GM18505 (cell line): Measurements from ENCODE around the gene TIMM44.
A peak's percentile ranks its signal among the peaks of the same experiment; 100 is the strongest.
"Not testable (repeated sequence)": the region's sequence is repeated elsewhere in the genome, so short reads cannot be mapped to it uniquely, and the experiment has no call there.

Source experiments
- ATAC-seq: cut with Tn5 transposase; IDR thresholded peaks from one replicate; pipeline ENCODE4 v1.9.1; 2021; ENCODE audit not compliant: unreplicated experiment
- POLR2A ChIP-seq: IDR thresholded peaks from 4 replicates; pipeline ENCODE4 v1.6.1; 2011; ENCODE audit warnings: borderline replicate concordance; ENCODE audit not compliant: insufficient read depth, insufficient read length; ENCODE audit errors: extremely low read depth

TIMM44 gene

DNA sequence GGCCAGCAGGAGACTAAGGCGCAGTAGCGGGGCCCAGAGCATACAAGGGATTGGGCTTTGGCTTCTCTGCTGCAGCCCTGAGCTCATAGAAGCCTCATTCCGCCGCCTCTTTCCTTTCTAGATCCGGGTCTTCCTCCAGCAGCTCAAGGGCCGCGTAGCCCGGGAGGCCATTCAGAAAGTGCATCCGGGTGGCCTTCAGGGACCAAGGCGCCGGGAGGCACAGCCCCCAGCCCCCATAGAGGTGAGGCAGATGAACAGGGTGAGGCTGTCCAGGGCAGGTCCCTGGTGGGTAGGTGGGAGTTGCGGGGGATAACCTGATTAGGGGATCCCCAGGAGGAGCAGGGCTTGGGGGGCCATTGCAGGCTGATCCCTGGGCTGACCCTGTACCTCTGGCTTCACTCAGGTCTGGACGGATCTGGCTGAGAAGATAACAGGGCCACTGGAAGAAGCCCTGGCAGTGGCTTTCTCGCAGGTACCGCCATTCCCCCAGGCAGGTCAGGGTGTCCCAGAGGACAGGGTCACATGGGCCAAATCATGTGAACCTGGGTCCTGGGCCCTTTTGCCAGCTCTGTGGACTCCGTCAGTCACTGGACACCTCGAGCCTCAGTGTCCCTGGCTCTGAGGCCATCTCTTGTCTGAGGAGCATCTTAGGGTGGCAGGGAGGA, 22.0 kb downstream of the TIMM44 start:
- no peak for ATAC-seq
- no peak for TF ChIP-seq POLR2A

DNA sequence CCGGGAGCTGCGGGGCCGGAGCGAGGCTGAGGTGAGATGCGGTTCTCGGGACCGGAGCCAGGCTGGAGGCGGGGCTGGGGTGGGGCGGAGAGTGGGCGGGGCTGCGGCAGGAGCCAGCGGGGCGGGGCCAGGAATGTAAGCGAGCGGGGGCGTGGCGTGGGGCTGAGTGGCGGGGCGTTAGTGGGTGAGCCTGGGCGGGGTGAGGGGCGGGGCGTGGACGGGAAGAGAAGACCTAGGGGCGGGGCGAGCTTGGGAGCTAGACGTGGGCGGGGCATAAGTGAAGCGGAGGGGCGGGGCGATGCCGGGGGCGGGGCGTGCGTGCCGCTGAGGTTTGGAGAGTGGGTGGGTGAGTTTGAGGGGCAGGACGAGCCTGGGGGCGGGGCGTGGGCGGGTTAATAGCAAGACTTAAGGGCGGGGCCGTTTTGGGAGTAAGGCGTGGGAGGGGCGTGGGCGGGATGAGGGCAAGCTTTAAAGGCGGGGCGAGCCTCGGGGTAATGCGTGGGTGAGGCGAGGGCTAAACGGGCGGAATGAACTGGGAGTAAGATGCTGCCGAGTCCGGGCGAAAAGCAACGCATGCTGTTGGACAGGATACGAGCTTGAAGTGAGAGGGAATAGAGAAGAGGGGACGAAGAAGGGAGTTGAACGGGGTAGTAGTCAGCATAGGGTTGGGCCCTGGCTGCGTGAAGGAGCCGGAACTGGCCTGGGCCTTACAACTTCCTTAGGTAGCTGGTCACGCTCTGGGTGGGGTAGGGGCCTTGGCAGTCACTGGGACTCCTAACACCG, 22.8 kb downstream of the TIMM44 start:
- TF ChIP-seq POLR2A, result peak; percentile 49
- peak; percentile 40 for ATAC-seq

DNA sequence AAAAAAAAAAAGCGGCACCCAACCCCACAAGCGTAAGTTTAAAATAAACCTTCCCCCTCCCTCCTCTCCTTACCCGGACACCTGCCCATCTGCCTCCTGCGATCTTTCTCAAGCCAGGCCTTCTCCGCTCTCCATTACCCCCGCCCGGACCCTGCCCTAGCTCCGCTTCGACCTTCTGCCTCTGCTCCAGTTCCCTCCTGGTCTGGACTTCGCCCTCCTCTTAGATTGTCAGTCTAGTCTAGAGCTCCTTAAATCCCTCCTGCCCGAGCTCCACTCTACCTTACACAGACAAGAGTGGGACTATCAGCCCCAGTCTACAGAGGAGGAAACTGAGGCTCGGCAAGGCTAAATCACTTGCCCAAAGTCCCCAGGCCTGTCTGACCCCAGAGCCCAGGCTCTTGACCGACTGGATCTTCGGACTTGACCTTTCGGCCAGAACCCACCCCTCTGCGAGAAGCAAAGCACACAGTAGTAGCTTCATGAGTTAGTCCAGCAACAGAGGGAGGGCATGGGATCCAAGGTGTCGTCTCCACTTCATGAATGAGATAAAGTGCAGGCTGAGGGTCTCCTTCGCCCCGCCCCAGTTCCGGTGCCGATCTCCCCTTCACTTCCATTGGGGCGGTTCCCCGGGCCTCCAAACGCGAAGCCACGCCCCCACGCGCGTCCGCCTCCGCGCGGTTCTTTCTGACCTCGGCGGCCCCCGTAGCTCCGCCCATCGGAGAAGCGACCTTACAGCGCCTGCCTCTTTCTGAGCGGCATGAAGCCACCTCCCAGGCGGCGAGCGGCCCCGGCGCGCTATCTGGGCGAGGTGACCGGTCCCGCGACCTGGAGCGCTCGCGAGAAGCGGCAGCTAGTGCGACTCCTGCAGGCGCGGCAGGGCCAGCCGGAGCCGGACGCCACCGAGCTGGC, 23.6 kb downstream of the TIMM44 start, which contains the start of gene SNAPC2:
Gene SNAPC2, plus strand, starts transcription at position 729 of the 909 bp plus-strand sequence. Its CDS starts 29 bp downstream, at position 758.
- peak; percentile 62 for TF ChIP-seq POLR2A
- peak; percentile 56 for ATAC-seq

DNA sequence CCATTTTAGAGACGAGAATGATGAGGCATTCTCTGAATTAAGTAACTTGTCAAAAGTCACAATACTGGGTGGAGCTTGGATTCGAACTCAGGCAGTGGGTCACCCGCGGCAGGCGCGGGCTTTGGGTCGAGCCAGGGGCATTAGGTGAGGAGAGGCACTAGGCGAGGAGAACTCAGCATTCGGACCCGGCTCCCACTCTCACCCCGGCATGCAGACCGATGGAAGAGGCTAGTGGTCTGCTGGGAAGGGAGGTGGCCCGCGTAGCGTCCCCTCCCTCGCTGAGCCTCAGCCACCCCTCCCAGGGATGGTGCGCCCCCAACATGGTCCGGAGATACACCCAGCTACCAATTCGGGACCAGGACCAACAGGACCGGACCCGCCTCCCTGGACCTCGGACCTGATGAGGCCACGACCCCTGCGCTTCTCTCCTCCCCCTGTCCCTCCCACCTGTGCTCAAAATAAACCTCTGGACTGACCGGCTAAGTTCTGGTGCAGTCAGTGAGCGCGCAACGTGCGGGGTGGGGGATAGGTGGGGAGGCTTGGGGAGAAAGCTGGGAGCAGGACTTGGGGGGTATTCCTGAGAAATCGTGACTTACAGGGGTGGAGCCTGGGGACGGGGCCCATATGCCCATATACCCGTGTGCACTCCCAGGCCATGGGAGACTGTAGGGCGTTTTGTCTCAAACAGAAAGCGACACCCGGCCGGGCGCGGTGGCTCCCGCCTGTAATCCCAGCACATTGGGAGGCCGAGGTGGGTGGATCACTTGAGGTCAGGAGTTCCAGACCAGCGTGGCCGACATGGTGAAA, 24.6 kb downstream of the TIMM44 start:
- TF ChIP-seq POLR2A, result no peak
- no peak for ATAC-seq

DNA sequence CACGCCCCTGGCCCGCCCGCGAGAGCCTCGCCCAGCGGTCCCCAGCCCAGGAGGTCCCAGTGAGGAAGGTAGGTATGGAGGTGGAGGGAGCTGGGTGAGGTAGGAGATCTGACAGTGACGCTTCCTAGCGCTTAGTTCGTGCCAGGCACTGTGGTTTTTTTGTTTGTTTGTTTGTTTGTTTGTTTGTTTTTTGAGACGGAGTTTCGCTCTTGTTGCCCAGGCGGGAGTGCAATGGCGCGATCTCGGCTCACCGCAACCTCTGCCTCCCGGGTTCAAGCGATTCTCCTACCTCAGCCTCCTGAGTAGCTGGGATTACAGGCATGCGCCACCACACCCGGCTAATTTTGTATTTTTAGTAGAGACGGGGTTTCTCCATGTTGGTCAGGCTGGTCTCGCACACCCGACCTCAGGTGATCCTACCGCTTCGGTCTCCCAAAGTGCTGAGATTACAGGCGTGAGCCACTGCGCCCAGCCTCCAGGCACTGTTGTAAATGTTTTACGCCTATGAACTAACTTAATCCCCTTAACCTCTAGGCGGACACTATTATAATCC, 25.3 kb downstream of the TIMM44 start:
- ATAC-seq, result not testable (repeated sequence)

DNA sequence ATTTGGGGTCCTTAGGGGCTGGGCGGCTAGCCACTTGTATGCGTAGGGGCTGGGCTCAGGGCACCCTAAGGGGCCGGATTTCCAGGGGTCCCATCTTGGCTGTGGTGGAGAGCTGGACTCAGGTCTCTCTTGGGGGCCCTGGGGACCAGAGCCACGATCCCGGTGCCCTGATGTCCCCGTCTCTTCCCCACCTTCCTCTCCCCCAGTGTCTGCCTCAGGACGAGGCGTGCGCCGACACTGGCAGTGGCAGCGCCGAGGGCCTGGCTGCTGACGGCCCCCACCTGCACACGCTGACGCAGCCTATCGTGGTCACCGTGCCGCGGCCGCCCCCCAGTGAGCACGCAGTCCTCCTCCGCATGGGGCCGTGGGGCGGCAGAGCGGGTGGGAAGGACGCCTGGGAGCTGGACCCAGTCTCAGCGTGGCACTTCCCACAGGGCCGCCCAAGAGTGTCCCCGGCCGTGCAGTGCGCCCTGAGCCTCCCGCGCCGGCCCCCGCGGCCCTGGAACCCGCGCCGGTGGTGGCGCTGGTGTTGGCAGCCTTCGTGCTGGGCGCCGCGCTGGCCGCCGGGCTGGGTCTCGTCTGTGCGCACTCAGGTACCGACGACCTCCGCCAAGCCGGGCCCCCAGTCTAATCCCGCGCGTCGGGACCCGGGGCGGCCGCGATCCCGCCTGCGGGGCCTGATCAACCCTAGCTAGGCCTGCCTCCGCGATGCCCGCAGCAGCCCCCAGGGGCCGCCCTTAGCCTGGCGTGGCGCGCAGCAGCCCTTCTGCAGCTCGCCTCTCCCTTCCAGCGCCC, 26.0 kb downstream of the TIMM44 start:
- no peak for TF ChIP-seq POLR2A
- no peak for ATAC-seq

DNA sequence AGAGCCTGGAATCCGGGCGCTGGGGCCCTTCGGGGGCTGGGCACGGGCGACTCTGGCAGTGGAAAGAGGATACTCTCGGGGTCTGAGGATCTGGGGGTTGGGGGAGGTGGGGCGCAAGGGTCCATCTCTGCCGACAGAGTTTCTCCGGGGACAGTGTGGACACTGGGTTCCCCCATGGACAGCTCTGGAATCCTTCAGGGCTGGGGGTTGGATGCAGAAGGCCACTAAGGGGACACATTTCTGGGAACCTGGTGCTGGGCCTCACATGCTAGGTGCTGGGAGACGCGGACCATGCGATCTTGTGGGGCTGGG, 26.6 kb downstream of the TIMM44 start:
- ATAC-seq, result no peak
- no peak for TF ChIP-seq POLR2A

DNA sequence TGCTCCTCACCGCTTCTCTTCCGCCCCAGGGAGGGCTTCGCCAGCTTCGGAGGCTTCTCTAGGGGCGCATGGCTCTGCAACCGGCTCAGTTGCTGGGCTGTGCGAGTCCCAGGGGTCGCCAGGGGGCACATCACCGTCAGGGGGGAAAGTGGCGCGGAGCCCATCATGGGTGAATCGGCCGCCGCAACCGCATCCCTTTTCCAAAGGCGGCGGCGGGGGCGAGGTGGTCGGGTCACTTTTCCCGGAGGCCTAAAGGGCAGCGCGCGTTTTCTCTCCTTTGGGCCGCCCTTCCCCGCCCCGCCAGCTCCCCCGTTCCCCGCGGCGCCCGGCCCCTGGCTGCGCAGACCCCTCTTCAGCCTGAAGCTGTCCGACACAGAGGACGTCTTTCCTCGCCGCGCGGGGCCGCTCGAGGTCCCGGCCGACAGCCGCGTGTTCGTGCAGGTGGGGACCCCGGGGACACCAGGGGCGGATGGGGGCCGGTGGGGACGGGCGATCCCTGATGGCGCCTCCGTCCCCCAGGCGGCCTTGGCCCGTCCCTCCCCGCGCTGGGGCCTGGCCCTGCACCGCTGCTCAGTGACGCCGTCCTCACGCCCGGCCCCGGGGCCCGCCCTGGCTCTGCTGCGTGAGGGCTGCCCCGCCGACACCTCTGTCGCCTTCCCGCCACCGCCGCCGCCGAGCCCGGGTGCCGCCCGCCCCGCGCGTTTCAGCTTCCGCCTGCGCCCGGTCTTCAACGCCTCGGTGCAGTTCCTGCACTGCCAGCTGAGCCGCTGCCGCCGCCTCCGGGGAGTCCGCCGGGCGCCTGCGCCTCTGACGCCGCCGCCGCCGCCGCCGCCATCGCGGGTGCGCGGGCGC, 27.1 kb downstream of the TIMM44 start:
- no peak for ATAC-seq
- TF ChIP-seq POLR2A, result no peak

DNA sequence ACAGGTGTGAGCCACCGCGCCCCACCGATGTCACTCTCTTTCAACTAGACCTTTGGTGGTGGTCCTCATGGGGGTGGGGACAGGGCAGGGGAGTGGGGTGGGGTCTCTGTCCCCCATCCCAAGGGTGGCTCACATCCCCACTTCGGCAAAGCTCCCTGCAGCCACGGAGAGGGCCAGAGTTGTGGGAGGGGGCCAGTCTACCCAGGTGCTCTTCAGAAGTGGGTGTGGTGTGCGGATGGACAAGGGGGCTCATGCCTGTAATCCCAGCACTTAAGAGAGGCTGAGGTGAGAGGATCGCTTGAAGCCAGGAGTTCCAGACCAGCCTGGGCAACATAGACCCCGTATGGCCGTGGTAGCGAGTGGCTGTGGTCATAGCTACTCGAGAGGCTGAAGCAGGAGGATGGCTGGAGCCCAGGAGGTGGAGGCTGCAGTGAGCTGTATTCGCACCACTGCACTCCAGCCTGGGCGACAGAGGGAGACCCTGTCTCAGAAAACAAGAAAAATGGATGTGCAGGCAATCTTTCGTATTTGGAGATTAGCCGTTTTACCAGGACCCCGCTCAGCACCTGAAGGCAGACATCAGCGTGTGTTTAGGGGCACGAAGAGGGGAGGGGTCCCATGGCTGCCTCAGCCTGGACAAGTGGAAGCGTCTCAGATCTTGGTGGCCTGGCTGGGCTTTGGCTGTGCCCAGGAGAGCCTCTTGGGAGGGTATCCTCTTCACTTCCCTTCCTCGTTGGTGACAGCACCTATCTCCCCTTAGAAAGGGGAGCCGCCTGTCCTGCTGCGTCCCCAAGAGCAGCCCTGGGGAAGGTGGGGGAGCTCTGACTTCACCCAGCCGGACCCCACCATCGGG, 28.0 kb downstream of the TIMM44 start:
- no peak for ATAC-seq
- TF ChIP-seq POLR2A, result no peak

DNA sequence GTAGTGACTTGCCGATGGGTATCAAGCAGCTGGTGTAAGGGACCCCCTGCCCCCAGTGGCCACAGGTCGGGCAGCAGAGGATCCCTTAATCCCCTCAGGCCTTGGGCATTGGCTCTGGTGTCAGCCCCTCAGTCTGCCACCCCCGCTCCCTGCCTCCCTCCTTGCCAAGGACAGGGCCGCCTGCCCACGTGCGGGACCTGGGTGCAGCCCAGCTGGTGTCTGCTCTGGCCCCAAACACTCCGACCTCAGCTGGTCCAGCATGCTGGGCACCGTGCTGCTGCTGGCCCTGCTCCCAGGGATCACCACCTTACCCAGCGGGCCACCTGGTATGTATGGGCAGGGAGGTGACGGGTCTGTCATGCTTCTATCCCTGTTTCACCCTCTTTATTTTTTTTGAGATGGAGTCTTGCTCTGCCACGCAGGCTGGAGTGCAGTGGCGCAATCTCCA, 28.8 kb downstream of the TIMM44 start, which contains the start of gene TGFBR3L:
Gene TGFBR3L, plus strand, starts transcription at position 233 of the 448 bp plus-strand sequence.
- no peak for TF ChIP-seq POLR2A
- no peak for ATAC-seq
